OCI-M2 (cell line): ENCODE results near the gene ROBO4.

Source experiments
- DNase-seq: peaks from one replicate; lab custom pipeline; 2025; ENCODE audit not compliant: unreplicated experiment; lab: John Stamatoyannopoulos, UW

The ROBO4 gene

GRCh38 chr11:124875401-124875800 lies 22.3 kb downstream of the ROBO4 start:
- DNase-seq = no peak

- DNase-seq = no peak
Observed at GRCh38 chr11:124874571-124875255, 23.0 kb downstream of the ROBO4 start.

- no peak for DNase-seq
Observed at GRCh38 chr11:124873951-124874350, 23.7 kb downstream of the ROBO4 start.

- no peak for DNase-seq
Observed at GRCh38 chr11:124872741-124873140, 24.9 kb downstream of the ROBO4 start.

GRCh38 chr11:124872280-124872679 lies 25.4 kb downstream of the ROBO4 start:
- DNase-seq = no peak

GRCh38 chr11:124870430-124870829 lies 27.2 kb downstream of the ROBO4 start:
- no peak for DNase-seq

- no peak for DNase-seq
Observed at GRCh38 chr11:124869856-124870387, 27.7 kb downstream of the ROBO4 start.

- DNase-seq = no peak
Observed at GRCh38 chr11:124869331-124869730, 28.3 kb downstream of the ROBO4 start.

GRCh38 chr11:124868331-124869274 lies 29.1 kb downstream of the ROBO4 start:
- DNase-seq = no peak

- no peak for DNase-seq
Observed at GRCh38 chr11:124867700-124868099, 30.0 kb downstream of the ROBO4 start.

- DNase-seq = no peak
Observed at GRCh38 chr11:124865902-124866851, 31.5 kb downstream of the ROBO4 start.

GRCh38 chr11:124865181-124865901 lies 32.3 kb downstream of the ROBO4 start, which contains the start of gene ROBO3:
ROBO3 (plus strand) TSS chr11:124865432; CDS start chr11:124865578, 146 bp downstream.
- no peak for DNase-seq

GRCh38 chr11:124864892-124865180 lies 32.8 kb downstream of the ROBO4 start:
- DNase-seq = no peak

GRCh38 chr11:124864176-124864891 lies 33.3 kb downstream of the ROBO4 start:
- DNase-seq = no peak

GRCh38 chr11:124863826-124864165 lies 33.9 kb downstream of the ROBO4 start:
- no peak for DNase-seq

- DNase-seq = no peak
Observed at GRCh38 chr11:124863137-124863825, 34.4 kb downstream of the ROBO4 start.

GRCh38 chr11:124861670-124862069 lies 36.0 kb downstream of the ROBO4 start:
- DNase-seq = no peak

GRCh38 chr11:124859171-124859570 lies 38.5 kb downstream of the ROBO4 start:
- no peak for DNase-seq

GRCh38 chr11:124846070-124846673 lies 51.5 kb downstream of the ROBO4 start:
- no peak for DNase-seq
